Measurements from ENCODE around the gene COX4I2. TPM values are rescaled to one million over a fixed set of nuclear protein-coding genes. Genes with fewer than 3 reads are reported as not detected.

Gene COX4I2
- total RNA-seq, 2 experiments from 2014 or later, result not detected

- Mint-ChIP-seq H3K4me3 (no peak overlapping the region), H3K9me3 (no peaks in the 10 kb centered on the region), H3K4me1 (ENCODE audit: low read depth) (peaks cover 70% of the 10 kb centered on the region), H3K27ac (peak overlapping the region; percentile 58), H3K27me3 (no peaks in the 10 kb centered on the region), H3K36me3 (ENCODE audit: low read depth) (peaks cover 78% of the 10 kb centered on the region)
- intact Hi-C loops (cut with micrococcal nuclease), result no loop called here
- no peak for ATAC-seq
- POLR2A ChIA-PET, result interaction anchor here (1.0 to 2.8 kb wide), 5 partner anchors 9 to 32 kb away, joined by 3 to 19 read pairs (median 7); no protein-coding TSS in a partner anchor
- DNase-seq, result no peak
- CTCF ChIA-PET, result interaction anchor here (1.3 to 5.4 kb wide), 3 partner anchors 10 to 31 kb away, joined by 3 to 18 read pairs (median 10); no protein-coding TSS in a partner anchor
- TF ChIP-seq, protein P1, sequence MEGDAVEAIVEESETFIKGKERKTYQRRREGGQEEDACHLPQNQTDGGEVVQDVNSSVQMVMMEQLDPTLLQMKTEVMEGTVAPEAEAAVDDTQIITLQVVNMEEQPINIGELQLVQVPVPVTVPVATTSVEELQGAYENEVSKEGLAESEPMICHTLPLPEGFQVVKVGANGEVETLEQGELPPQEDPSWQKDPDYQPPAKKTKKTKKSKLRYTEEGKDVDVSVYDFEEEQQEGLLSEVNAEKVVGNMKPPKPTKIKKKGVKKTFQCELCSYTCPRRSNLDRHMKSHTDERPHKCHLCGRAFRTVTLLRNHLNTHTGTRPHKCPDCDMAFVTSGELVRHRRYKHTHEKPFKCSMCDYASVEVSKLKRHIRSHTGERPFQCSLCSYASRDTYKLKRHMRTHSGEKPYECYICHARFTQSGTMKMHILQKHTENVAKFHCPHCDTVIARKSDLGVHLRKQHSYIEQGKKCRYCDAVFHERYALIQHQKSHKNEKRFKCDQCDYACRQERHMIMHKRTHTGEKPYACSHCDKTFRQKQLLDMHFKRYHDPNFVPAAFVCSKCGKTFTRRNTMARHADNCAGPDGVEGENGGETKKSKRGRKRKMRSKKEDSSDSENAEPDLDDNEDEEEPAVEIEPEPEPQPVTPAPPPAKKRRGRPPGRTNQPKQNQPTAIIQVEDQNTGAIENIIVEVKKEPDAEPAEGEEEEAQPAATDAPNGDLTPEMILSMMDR (IDR thresholded peaks at IDR 0.05), result no peak
These were observed 48.3 kb downstream of the COX4I2 start for GRCh38 chr20:31685853-31686643.

GRCh38 chr20:31687777-31688176 is 50.1 kb downstream of the COX4I2 start:
- TF ChIP-seq, protein P1 (IDR thresholded peaks at IDR 0.05), result no peak
- ATAC-seq (no peak), DNase-seq (no peak)
- CTCF ChIA-PET, result interaction anchor here (0.7 to 2.2 kb wide), 4 partner anchors 13 to 128 kb away, joined by 3 to 9 read pairs (median 4); no protein-coding TSS in a partner anchor
- peaks cover 83% of the 10 kb centered on the region for H3K36me3 Mint-ChIP-seq (ENCODE audit: low read depth)
- intact Hi-C loops (cut with micrococcal nuclease), result no loop called here
- POLR2A ChIA-PET, result interaction anchor here (0.6 to 1.4 kb wide), 2 partner anchors 23 to 136 kb away, joined by 3 read pairs; no protein-coding TSS in a partner anchor
- peaks cover 72% of the 10 kb centered on the region for H3K4me1 Mint-ChIP-seq (ENCODE audit: low read depth)
- no peak overlapping the region for H3K27ac Mint-ChIP-seq
- no peaks in the 10 kb centered on the region for H3K27me3 Mint-ChIP-seq
- no peaks in the 10 kb centered on the region for H3K9me3 Mint-ChIP-seq
- no peak overlapping the region for H3K4me3 Mint-ChIP-seq

GRCh38 chr20:31689141-31689540 is 51.4 kb downstream of the COX4I2 start:
- DNase-seq (no peak), ATAC-seq (no peak)
- H3K27me3 Mint-ChIP-seq, result no peaks in the 10 kb centered on the region
- peaks cover 75% of the 10 kb centered on the region for H3K36me3 Mint-ChIP-seq (ENCODE audit: low read depth)
- peak overlapping the region; percentile 59 for H3K27ac Mint-ChIP-seq
- intact Hi-C loops (cut with micrococcal nuclease), result no loop called here
- POLR2A ChIA-PET, result interaction anchor here (1.0 to 1.5 kb wide), 3 partner anchors 14 to 45 kb away, joined by 3 to 5 read pairs (median 3); no protein-coding TSS in a partner anchor
- no peaks in the 10 kb centered on the region for H3K9me3 Mint-ChIP-seq
- H3K4me1 Mint-ChIP-seq (ENCODE audit: low read depth), result peaks cover 70% of the 10 kb centered on the region
- CTCF ChIA-PET, result interaction anchor here (2.2 kb wide), 1 partner anchor 35 kb away, joined by 9 read pairs; no protein-coding TSS in a partner anchor
- H3K4me3 Mint-ChIP-seq, result no peak overlapping the region
- TF ChIP-seq, protein P1 (IDR thresholded peaks at IDR 0.05), result no peak

DNA sequence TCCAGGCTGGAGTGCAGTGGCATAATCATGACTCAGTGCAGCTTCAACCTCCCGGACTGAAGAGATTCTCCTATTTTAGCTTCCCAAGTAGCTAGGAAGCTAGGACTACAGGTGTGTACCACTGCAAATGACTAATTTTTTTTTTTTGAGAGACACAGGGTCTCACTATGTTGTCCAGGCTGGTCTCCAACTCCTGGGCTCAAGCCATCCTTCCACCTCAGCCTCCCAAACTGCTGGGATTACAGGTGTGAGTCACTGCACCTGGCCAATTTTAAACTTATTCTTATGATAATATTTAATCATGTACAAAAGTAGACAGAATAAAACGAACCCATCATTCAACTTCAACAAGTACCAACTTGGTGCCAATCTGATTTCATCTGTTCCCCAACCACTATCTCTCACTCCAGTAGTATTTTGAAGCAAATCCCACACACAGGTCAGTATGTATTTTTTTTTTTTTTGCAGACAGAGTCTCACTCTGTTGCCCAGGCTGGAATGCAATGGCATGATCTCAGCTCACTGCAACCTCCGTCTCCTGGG is 52.5 kb downstream of the COX4I2 start:
- Mint-ChIP-seq H3K9me3 (no peaks in the 10 kb centered on the region), H3K36me3 (ENCODE audit: low read depth) (peaks cover 76% of the 10 kb centered on the region)

More for the DNA sequence above, 52.5 kb downstream of the COX4I2 start:
- TF ChIP-seq, protein P1 (IDR thresholded peaks at IDR 0.05), result no peak
- ChIA-PET POLR2A (interaction anchor here (1.5 kb wide), 1 partner anchor 15 kb away, joined by 5 read pairs; no protein-coding TSS in a partner anchor), CTCF (no interaction called here)
- H3K27ac Mint-ChIP-seq, result peak overlapping the region; percentile 83
- no peak overlapping the region for H3K4me3 Mint-ChIP-seq
- ATAC-seq (no peak), DNase-seq (no peak)
- peaks cover 70% of the 10 kb centered on the region for H3K4me1 Mint-ChIP-seq (ENCODE audit: low read depth)
- no peaks in the 10 kb centered on the region for H3K27me3 Mint-ChIP-seq
- intact Hi-C loops (cut with micrococcal nuclease), result no loop called here

Measured in activated CD8-positive, alpha-beta T cell treated with anti-CD3 and anti-CD28 coated beads for 36 hours (primary cell).